Effector CD4-positive, alpha-beta T cell (primary cell): ENCODE data around the gene RNU6-1.

Experiments used
- DNase-seq: peaks from one replicate; pipeline ENCODE4 v3.0.0-alpha.2; 2020

The RNU6-1 gene

DNA sequence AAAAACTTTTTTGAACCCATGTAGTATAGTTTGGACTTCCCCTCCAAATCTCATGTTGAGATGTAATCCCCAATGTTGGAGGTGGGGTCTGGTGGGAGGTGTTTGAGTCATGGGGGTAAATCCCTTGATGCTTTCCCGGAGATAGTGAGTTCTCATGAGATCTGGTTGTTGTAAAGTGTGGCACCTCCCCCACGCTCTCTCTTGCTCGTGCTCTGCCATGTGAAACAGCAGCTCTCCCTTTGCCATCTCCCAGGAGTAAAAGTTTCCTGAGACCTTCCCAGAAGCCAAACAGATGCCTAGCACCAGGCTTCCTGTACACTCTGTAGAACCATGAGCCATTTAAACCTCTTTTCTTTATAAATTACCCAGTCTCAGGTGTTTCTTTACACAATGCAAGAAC lies 16.0 kb upstream of the RNU6-1 start:
- no peak for DNase-seq

DNA sequence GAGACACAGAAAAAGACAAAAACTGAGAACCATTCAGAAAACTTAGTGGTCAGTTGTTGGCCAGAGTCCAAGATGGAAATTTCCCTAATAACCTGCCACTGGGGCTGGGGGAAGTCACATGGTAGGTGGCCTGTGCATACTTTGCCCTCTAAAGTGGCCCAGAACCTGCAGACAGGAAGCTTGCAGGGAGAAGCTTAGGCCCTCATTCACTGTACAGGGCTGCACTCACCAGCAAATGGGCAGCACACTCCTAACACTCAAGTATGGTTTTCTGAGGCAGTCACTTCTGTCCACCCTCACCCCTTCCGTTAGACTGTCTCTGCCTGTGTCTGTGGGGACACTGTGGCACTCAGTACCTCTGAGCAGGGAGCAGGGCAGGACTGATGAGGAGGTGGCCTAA lies 14.5 kb upstream of the RNU6-1 start:
- no peak for DNase-seq

DNA sequence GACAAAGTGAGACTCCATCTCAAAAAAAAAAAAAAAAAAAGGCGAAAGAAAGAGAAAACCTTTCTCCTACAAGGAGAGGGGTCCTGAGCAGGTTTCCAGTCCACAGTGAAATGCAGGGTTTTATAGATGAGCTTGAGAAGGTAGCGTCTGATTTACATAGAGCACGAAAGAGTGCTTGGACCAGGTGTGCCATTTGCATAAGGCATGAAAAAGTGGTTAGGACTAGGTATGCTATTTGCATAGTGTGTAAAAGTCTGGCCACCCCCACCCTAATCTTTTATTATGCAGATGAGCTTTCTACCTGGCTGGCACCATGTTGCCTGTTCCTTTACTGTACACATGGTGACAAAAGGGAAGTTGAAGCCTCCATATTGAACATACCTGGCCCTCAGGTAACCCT lies 13.6 kb upstream of the RNU6-1 start:
- DNase-seq, result no peak

DNA sequence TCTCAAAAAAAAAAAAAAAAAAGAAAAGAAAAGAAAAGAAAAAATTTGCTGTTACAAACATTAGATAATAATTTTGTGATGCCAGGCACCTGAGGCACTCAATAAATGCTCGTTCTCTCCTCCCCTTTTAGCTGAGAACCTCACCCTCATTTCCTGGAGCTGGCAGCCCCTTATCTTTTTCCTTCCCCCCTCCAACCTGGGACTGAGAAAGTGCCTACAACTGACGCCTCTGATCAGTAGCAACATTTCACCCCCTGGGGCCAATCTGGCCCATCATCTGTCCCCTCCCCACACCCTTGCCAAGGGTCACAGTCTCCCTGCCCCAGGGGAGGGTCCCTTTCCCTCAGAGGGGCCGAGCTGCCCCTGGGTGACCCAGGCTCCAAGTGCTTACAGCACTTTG lies 12.6 kb upstream of the RNU6-1 start:
- DNase-seq, result no peak

DNA sequence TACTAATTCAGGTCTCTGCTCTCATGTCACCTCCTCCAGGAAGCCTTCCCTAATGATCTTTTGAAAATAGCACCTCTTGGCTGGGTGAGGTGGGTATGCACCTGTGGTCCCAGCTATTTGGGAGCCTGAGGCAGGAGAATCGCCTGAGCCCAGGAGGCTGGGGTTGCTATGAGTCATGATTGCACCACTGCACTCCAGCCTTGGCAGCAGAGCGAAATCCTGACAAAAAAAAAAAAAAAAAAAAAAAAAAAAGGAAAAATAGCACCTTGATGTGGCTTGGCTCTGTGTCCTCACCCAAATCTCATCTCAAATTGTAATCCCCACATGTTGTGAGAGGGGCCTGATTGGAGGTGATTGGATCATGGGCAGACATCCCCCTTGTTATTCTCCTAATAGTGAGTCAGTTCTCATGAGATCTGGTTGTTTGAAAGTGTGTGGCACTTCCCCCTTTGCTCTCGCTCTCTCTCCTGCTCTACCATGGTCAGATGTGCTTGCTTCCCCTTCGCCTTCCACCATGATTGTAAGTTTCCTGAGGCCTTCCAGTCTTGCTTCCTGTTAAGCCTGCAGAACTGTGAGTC lies 11.2 kb upstream of the RNU6-1 start:
- DNase-seq, result no peak

DNA sequence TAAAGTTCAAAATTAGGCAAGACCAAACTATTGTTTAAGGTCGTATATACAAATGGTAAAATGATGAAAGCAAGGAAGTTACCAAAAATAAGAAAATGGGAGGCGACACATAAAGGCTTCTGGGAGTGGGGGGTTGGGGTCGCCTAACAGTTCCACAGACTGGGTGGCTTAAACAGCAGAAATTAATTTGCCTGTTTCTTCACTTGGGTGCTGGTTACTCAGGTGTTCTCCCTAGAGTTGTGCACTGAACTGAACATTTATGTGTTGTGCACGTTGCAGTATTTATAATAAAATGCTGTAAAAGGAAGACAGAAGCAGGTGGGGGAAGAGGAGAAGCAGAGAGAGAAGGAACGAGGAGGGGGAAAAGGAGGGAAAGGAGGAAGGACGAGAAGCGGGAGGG lies 10.5 kb upstream of the RNU6-1 start:
- DNase-seq, result no peak

DNA sequence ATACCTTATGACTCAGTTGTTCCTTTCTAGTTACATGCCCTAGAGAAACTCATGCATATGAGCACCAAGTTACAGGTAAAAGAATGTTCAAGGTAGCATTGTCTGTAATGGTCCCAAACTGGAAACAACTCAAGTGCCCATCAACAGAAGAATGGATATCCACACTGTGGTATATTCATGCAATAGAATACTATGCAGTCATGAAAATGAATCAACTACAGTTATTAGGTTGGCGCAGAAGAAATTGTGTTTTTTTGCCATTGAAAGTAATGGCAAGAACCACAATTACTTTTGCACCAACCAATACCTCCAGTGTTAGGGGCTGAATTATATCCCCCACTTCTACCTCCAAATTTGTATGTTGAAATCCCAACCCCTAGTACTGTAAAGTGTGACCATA lies 9.7 kb upstream of the RNU6-1 start:
- no peak for DNase-seq

DNA sequence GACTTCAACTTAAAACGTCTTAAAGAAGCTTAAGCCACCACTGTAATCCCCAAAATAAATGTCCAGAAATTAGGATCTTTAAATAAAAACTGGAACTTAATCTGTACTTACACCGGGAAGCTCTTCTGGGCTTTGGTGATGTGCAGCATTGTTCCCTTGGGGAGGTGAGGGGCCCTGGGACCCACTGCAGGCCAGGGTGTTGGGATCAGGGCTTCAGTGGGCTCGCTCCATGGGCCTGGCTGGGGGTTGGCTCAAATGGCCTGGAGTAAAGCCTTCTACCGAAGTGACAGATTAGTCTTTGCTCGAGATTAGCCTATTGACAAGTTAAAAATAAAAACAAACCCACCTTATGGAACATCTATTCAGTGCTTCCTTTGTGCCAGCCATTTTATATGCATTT lies 6.1 kb upstream of the RNU6-1 start:
- no peak for DNase-seq

DNA sequence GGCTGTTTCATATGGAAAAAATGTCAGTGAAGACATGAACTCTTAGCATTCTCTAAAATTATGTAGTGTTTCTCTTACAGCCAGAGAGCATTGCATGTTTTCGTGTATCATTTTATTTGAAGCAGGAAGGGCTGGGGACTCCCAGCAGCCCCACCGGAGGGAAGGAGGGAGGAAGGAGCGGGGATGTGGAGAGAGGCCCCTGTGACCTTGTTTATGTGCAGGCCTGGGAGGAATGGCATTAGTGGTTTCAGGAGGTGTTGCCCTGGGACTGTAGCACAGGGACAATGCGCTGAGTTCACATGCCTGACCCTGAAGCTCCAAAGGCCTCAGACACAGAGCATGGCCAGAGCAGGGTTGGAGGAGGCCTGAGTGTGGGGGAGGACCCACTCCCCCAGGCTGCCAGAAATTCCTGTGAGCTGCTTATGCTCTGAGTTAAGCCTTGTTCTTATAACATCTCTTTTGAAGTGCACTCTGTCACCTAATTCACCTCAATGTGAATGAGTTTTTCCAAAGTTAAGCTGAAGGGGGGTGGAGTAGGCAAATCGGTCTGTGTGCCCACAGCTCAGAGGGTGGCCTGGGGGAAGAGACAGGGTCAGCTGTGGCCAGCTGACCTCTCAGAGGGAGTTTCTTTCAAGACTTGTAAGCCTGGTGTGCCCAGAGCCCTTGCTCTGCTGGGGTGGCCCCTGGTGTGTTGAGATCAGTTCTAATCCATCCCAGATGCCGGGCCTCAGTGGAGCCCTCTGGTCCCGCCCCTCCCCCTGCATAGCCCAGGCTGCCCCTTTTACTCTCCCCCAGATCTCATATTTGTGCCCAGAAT lies 3.9 kb upstream of the RNU6-1 start:
- no peak for DNase-seq

DNA sequence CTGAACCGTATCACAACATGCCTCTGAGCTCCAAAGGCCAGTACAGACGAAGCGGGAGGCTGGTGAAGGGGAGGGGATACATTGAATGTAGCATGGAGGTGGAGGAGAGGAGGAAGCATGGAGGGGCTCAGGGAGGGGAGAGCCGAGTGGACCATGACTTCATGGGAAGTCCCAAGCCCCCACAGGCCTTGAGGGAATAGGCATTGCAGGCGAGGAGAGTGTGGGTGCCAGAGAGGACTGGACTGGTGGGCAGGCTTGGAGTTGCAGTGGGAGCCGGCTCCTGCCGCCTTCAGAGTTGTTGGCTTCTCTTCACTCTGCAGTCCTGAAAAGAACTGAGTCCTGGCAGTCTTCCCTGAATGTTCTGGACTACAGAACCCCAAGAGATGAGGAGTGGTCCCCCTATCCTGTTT lies 3.3 kb upstream of the RNU6-1 start:
- DNase-seq, result no peak

DNA sequence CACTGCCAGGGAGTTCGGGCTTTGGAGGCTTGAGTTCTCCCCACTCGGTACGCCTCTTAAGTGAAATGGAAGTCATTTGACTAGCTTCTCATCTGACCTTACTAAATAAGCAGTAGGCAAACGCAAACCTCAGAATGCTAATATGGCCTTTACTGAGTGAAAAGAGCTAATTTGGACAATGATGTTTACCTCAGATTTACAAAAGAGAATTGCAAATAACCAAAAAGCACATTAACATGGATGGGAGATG lies 1.6 kb upstream of the RNU6-1 start:
- DNase-seq, result no peak

DNA sequence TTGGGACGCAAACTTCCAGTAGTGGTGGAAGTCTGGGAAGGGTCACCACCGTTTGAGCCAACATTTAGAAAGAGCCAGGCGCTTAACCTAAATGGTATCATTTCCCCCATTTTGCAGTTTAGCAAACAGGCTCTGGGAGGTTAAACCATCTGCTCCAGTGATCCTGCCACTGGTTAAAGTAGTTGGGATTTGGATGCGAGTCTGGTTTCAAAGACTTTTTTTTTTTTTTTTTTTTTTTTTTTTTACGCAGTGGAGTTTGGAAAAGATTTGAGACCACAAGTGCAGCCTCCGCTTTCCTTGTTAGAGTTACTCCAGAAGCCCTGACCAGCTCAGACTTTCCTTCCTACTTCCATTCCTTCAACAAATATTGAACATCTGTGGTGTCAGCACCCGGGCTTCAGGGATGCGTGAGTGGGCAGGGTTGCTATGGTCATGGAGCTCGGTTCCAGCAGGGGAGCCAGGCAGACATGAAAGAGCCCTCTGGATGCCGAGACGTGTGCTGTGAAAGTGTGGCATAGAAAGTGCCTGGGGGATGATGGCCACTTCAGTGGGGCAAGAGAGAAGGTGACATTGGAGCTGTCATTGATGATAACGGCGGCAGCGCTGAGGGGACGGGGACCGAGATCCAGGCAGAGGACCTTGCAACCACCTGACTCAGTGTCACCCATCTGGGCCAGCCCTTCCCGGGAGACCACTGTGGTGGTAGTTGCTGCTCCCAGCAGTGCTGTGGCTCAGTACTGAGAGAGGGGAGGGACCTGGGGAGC lies 1.1 kb upstream of the RNU6-1 start:
- no peak for DNase-seq

DNA sequence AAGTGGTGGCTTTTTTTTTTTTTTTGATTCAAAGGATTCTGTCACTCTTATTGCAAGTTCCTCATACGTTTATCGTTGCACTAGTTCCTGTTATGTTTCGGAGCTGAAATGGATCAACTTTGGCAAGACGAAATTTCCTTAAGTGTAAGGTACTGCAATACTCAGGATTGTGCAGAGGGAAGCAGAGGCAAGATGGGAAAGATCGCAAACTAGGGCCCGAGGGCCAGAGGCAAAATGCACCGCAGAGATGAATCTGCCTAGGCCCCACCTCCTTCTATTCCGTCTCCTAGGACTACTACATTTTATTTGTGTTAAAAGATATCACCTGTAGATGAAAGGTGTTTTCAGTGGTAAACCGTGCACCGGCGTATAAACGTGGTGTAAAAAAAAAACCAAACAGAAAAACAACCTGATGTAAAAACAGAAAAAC lies 331 bp downstream of the RNU6-1 start:
- no peak for DNase-seq

DNA sequence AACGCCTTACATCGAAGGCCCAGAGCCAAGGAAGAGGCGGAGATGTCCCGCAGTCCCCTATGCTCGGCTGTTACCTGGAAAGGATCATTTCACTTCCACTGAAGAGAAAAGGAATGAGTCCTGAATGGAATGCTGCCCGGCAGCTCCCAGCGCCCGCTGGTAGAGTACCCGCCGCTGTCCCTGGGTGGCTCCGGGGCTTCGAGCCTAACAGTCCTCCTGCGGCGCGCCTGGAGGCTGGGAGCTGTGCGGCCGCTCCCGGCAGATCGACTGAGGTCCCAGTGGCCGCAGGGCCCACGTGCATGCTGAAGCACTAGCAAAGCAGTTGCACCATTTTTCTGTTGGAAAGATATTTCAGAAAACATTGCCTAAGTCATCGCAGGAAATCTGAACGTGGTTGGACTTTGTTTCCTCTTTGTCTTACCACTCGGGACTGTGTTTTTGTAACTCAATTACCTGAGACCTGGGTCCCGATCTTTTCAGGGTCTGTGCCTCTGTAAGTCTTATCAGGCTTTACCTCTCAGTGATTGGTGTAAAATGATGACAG lies 984 bp downstream of the RNU6-1 start:
- DNase-seq, result no peak

DNA sequence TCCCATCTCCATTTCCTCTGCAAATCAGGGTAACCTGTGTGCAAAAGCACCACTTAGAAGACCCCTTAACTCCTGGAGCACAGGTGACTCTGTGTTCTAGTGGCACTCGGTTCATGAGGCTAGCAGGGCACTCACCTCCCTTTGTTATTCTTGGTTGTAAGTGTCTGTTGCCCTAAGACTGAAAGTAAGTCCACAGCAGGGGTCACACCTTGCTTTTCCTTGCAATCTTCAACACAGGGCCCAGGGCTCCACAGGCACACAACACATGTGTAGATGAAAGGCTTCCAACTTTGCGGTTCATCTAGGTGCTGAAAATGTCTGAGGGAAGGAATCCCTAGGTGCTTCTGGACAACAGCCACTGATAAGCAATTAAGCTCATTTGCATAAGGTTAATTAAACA lies 2.9 kb downstream of the RNU6-1 start:
- no peak for DNase-seq

DNA sequence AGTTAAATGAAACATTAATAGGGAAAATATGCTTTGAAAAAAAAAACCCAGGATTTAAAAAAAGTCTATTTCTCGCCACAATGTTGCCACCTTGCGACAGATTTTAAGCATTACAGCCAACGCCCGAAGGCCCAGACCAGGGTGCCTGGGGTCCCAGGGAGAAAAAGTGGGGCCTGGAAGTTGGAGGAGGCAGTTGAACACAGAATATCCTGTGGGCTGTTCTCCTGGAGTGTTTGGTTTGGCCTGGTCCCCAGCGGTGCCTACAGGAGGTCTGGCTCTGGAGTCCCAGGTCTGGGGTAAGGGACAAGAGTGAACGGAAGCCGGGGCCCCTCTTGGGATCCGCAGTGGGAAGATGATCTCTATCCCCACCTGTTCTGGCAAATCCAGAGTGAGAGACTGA lies 3.4 kb downstream of the RNU6-1 start:
- peak; percentile 38 for DNase-seq

DNA sequence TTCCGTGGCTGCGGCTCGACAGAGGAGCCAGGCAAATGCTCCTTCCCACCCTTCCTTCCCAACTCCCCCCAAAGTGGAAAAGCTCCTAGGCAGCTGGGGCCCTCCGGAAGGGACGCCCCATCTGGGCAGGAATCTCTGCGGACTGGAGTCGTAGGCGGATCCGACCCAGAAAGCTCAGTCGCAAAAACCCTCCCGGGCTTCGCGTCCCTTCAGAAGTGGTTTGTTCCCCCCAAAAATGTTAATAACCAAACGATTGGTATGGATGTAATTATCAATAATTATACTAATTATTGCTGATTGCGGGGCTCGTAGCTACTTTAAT lies 3.8 kb downstream of the RNU6-1 start:
- no peak for DNase-seq

DNA sequence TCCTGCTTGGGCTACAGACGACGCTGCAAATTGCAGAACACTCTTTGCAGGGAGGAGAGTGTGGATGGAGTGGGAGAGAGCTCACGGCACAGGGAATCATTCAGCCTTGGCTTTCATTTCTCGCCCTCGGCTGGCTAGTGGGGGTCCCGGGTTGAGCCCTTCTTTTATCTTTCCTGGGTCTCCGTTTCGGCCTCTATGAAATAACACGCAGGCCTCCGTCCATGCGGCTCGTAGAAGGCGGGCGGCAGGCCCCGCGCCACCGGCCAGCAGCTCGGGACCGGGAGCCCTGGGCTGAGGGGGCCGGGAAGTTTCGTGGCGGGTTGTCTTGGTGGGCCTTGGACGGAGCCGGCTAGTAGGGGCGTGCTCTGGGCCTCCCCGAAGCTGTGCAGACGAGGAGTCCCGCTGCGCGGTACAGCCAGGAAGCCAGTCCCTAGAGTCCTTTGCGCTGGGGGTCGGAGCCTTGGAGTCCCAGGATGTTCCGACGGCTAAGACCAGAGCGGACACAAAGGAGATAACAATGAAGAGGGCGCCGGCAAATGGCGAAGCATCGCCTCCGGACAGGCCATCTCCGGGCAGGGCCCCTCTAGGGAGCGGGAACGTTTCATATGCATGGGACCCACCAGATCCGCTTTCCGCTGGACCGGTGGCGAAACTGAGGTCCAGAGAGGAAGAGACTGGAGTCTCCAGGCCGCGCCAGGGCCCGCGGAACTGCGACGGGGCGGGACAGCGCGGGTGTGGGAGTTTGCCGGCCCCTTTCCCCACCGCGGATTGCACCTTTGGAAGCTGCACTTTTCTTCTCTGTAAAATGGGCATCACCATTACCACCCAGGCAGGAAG lies 4.3 kb downstream of the RNU6-1 start:
- no peak for DNase-seq

DNA sequence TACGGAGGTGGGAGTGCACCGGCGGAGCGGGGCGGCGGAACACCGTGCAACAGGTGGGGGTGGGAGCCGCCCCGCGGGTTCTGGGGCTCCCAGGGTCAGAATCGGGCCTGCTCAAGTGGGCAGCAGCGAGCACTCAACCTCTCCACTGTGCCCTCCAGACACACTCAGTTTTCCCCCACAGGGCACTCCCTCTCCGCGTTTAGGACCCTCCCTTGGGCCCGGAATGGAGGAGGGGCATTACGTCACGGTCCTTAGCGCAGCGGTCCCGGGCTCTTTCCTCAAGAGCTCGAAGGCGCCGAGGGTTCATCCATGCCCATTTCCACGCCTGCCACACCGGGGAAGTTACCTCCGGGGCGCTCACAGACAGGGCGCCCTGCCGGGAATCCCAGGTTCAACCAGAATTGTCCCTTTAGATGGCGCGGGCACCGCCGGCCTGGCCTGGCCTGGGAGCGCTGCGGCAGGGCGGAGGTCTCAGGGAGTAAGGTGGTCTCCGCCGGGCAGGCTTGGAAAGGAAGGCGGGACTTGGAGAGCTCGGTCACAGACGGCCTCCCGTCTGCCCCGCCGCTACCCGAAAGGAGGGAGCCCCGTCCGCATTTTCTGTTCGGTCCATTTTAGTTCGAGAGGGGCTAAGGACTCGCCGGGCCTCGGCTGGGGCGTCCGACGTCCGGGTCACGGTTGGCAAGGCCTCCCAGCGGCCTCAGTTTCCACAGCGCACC lies 5.1 kb downstream of the RNU6-1 start:
- no peak for DNase-seq

DNA sequence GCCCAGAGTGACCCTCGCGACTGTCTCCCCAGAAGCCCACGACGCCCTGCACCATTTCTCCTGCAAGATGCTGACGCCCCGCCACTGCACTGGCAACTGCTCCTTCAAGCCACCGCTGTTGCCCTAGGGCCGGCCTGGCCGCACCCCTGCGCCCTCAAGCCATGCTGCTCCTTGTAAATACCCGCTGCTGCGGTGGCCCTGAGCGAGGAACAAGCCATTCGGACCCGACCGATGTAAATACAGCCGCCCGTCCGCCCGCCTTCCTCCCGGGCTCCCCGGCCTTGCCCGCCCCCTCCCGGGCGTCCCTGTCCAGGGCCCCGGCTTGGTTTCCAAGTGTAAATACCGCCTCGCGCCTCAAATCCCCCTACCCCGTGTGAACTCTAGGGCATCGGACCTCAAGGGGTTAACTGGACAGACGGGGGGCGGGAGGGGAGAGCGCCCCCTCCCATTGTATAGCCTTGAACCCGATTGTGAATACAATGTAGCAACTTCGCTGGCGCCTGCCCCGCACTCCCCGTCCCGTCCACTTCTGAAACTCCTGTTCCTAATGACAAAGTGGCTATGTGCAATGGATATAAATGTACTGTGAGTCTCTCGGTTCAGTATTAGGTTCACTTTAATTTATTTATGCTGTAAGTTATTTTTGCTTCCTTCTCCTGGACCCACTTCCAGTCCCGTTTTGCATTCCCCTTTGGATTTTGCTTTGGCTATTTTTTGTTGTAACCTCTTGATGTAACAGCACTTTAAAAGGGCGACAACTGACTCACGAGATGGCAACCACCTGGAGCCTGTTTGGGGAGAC lies 5.9 kb downstream of the RNU6-1 start:
- DNase-seq, result no peak

DNA sequence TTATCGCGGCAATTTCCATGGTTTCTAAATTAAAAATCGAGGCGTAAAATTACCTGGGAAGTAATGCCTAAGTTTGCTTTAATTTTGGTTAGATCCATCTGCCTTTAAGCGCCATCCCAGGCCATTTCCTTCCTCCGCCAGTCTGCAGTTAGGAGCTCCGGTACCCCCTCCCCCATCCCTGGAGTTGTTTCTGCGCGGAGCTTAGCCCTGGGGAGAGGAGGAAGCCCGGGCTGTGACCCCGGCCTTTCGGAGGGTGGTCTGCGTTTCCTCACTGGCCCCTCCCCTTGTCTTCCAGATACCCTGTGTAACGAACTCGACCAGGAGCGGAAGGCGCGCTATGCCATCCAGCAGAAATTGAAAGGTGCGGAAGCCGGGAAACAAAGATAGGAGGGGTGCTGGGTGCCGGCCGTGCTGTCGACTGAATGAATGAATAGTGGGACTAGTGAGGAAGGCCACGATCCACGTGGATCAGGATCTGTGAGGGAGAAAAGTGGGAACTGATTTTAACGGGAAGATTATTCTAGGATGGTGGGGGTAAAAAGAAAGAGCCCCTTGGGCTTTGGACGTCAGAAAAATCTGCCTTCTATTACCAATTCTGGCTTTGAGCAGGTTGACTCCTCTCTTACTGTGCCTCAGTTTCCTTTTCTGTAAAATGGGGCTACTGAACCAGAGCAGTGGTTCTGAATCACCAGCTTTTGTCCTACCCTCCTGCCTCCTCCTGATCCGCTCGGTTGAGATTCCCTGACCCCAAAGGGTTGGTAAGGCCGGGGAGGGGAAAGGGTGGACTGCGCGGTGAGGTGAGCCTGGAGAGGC lies 6.7 kb downstream of the RNU6-1 start:
- DNase-seq, result no peak
